ENCODE data around the gene CDYL2.

- TF ChIP-seq EZH2 (IDR thresholded peaks at IDR 0.05; ENCODE audit: insufficient read depth, poor library complexity, severe bottlenecking) (no peak), EZH2phosphoT487 (IDR thresholded peaks at IDR 0.05; ENCODE audit: insufficient read depth, low read depth) (no peak)
Measured at GRCh38 chr16:80738521-80738920, 65.9 kb downstream of the CDYL2 start.
